ENCODE data around the gene CFAP43.

GRCh38 chr10:104277785-104278184 is 45.6 kb upstream of the CFAP43 start:
- no peak for TF ChIP-seq CBFB (CRISPR knock-in tag; IDR thresholded peaks at IDR 0.05)
- no peak for TF ChIP-seq NR2C2 (CRISPR knock-in tag; IDR thresholded peaks at IDR 0.05)
- TF ChIP-seq NR2C2 (tag; IDR thresholded peaks at IDR 0.05): no peak
- TF ChIP-seq CBX5 (IDR thresholded peaks at IDR 0.05; ENCODE audit: borderline replicate concordance, low read depth): no peak
- no peak for TF ChIP-seq CTCF (IDR thresholded peaks at IDR 0.05 in 2 of 3, conservative IDR thresholded peaks at IDR 0.05 in 1 of 3; ENCODE audit: insufficient read depth in 2 of 3, low read depth in 1 of 3, low read length in 3 of 3)
